Heart left ventricle (tissue), 13 donors: ENCODE results near the gene OASL.

ENCODE experiments used
- CTCF ChIP-seq, 12 donors: fragments of 200-600 bp; sonication (generic) in 4 of 12; IDR thresholded peaks; one replicate each; pipeline versions ENCODE4 v1.5.0 to v1.8.0; 2018 to 2022; ENCODE audit warnings: antibody characterized with exemption in 12 of 12, mild to moderate bottlenecking in 5 of 12
- POLR2A ChIP-seq, 2 donors: fragments of 450-650 bp; IDR thresholded peaks; one replicate each; pipeline ENCODE4 v1.6.1; 2017; ENCODE audit warnings: antibody characterized with exemption in 2 of 2, mild to moderate bottlenecking in 2 of 2, moderate library complexity in 2 of 2
- donor health status: ischemic (EF 13 %, LVEDD 7.1; RV severe dilation, severe dysfunction).
- donor health status: DM: no; HTN: yes; CAD: no.
- donor health status: DM: no; HTN: no; CAD: no.
- donor health status: ischemic (EF 25% LVEDD 6.9; RV normal size, moderate dysfunction).
- donor health status: ischemic (EF 25% LVEDD 5.7; RV mildly dilated, moderate dysfunction).
- donor health status: ischemic (EF 35%, LVEDD 5.7; RV mildly dilated, moderate dysfunction).
- donor health status: nonischemic (EF 11% LVEDD 7.7; RV severe dilation, severe dysfunction).
- donor health status: DM: yes; HTN: yes; CAD: no.
- donor health status: PGD.
- donor health status: ischemic (EF 29% LVEDD 5.4; RV normal size, mild dysfunction).
- donor health status: nonischemic (EF 23%, LVEDD 6.1; RV moderate dilation, normal function).

DNA sequence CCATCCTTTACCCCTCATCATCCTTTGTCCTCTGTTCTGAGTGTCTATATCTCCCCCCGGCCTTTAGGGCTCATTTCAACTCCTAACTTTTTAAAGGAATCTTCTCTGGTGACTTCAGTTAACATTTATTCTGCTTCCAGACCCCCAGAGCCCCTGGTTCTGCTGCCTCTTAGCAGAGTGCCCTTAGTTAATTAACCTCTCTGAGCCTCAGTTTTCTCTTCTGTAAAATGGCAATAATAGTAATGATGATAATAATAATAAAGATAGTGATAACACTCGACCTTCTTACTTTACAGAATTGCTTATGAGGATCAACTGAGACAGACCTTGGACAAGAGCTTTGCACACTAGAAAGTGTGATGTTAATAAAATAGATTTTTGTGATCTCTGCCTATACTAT, 16.3 kb downstream of the OASL start:
- TF ChIP-seq POLR2A (IDR thresholded peaks at IDR 0.05) (no peak), CTCF (IDR thresholded peaks at IDR 0.05) (no peak)
